ENCODE data around the gene KRT6B. TPM values are rescaled to one million over a fixed set of nuclear protein-coding genes. Genes with fewer than 3 reads are reported as not detected.

The KRT6B gene
- total and polyA plus RNA-seq, 2 donors (not counting 3 experiments of a cell fraction or from before 2014, with no cell fraction given), result 0.03 TPM; not detected in 1

DNA sequence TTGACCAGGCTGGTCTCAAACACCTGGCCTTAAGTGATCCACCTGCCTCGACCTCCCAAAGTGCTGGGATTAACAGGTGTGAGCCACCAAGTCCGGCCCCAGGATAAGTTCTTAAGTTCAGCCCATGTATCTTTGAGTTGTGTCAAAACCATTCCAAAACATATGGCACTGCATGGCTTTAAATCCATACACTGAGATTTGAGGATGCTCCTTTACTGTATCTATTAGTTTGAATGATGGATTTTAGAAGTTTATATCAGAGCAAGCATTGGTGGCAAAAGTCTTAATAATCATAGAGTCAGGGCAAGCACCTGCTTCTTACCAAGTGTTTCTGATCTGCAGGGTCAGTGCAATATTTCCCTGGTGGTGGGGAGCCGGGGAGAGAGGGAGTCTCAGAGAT lies 6.1 kb downstream of the KRT6B start:
- no peak overlapping the region for H3K27ac ChIP-seq (ENCODE audit: insufficient read depth, low read depth, low read length)
- TF ChIP-seq EZH2 (IDR thresholded peaks at IDR 0.05; ENCODE audit: borderline replicate concordance, low read depth, low read length, severe bottlenecking) (no peak), POLR2AphosphoS5 (IDR thresholded peaks at IDR 0.05; ENCODE audit: insufficient read depth, low read depth, low read length) (no peak), FOS (IDR thresholded peaks at IDR 0.05; ENCODE audit: borderline replicate concordance, insufficient read depth, low read length) (no peak), POLR2A (IDR thresholded peaks at IDR 0.05; ENCODE audit: low read depth, low read length) (no peak), GATA2 (IDR thresholded peaks at IDR 0.05; ENCODE audit: insufficient read depth, insufficient read length, low read depth, low read length) (no peak), MYC (IDR thresholded peaks at IDR 0.05; ENCODE audit: low read depth, low read length) (no peak), JUN (IDR thresholded peaks at IDR 0.05; ENCODE audit: borderline replicate concordance, insufficient read depth, insufficient read length, low read depth) (no peak)
- TF ChIP-seq, protein P1, sequence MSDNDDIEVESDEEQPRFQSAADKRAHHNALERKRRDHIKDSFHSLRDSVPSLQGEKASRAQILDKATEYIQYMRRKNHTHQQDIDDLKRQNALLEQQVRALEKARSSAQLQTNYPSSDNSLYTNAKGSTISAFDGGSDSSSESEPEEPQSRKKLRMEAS (IDR thresholded peaks at IDR 0.05; ENCODE audit: insufficient read depth, insufficient read length), result no peak
- TF ChIP-seq, protein P2, sequence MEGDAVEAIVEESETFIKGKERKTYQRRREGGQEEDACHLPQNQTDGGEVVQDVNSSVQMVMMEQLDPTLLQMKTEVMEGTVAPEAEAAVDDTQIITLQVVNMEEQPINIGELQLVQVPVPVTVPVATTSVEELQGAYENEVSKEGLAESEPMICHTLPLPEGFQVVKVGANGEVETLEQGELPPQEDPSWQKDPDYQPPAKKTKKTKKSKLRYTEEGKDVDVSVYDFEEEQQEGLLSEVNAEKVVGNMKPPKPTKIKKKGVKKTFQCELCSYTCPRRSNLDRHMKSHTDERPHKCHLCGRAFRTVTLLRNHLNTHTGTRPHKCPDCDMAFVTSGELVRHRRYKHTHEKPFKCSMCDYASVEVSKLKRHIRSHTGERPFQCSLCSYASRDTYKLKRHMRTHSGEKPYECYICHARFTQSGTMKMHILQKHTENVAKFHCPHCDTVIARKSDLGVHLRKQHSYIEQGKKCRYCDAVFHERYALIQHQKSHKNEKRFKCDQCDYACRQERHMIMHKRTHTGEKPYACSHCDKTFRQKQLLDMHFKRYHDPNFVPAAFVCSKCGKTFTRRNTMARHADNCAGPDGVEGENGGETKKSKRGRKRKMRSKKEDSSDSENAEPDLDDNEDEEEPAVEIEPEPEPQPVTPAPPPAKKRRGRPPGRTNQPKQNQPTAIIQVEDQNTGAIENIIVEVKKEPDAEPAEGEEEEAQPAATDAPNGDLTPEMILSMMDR (IDR thresholded peaks at IDR 0.05; ENCODE audit: extremely low read depth in 1 of 2, insufficient read depth in 1 of 2, low read depth in 1 of 2, low read length in 2 of 2), result no peak
- peaks cover 7 to 8% of the 10 kb centered on the region in 2 experiments for H3K27me3 ChIP-seq (ENCODE audit: control insufficient read depth in 2 of 2, insufficient read depth in 2 of 2, low read length in 2 of 2)
- intact Hi-C loops (cut with micrococcal nuclease), result no loop called here
- H3K4me3 ChIP-seq (replicated peaks in 1 of 3; ENCODE audit: insufficient read depth in 1 of 3, low read depth in 1 of 3, low read length in 3 of 3), result no peak overlapping the region
- H3K79me2 ChIP-seq (ENCODE audit: control insufficient read depth, insufficient read depth, low read length), result no peaks in the 10 kb centered on the region
- H3K9me3 ChIP-seq (replicated peaks; ENCODE audit: control insufficient read depth, insufficient read depth, low read length), result no peaks in the 10 kb centered on the region
- H4K20me1 ChIP-seq (replicated peaks; ENCODE audit: control insufficient read depth, extremely low read depth, insufficient read depth, low read length), result no peaks in the 10 kb centered on the region
- POLR2A ChIA-PET, result no interaction called here
- no peak overlapping the region for H3K4me2 ChIP-seq (ENCODE audit: insufficient read depth, low read length)
- H3K9me1 ChIP-seq (replicated peaks; ENCODE audit: control insufficient read depth, extremely low read depth, insufficient read depth, low read length), result no peaks in the 10 kb centered on the region
- DNase-seq (ENCODE audit: low read depth, low spot score) (no peak), FAIRE-seq (no peak)
- CTCF ChIA-PET, result no interaction called here
- H3K36me3 ChIP-seq (ENCODE audit: control insufficient read depth in 2 of 2, extremely low read depth in 1 of 2, insufficient read depth in 2 of 2, low read length in 2 of 2), result no peaks in the 10 kb centered on the region
- H2AFZ ChIP-seq (ENCODE audit: low read depth, low read length), result no peak overlapping the region
- no peaks in the 10 kb centered on the region for H3K4me1 ChIP-seq (ENCODE audit: control insufficient read depth, extremely low read depth, insufficient read depth, low read length)
- no TSS peak for BruUV-seq (replicated peaks)
- H3K9ac ChIP-seq (replicated peaks; ENCODE audit: extremely low read depth, insufficient read depth, low read length), result no peak overlapping the region
- dilution Hi-C loops (cut with MboI; ENCODE audit: extremely low pct_ligation_motif_present, low sequenced_read_pairs), result no loop called here
